Fibroblast of mammary gland (primary cell): ENCODE results near the gene PLCG2.

ENCODE experiments used
- DNase-seq: peaks from one replicate; pipeline ENCODE4 v3.0.0-alpha.2; 2010; ENCODE audit warnings: low read depth
- H3K4me3 ChIP-seq: 2 replicates; pipeline ENCODE4 v1.5.1; 2011; ENCODE audit warnings: low read depth, mild to moderate bottlenecking, low read length, moderate library complexity; ENCODE audit not compliant: control insufficient read depth
- CTCF ChIP-seq: conservative IDR thresholded peaks from 2 replicates; pipeline ENCODE4 v1.5.1; 2011; ENCODE audit warnings: low read depth, low read length, inconsistent platforms; ENCODE audit not compliant: control insufficient read depth, insufficient read depth

Gene PLCG2

GRCh38 chr16:81778861-81779535, at the start of gene PLCG2:
TSS of gene PLCG2 (plus strand) at chr16:81779291. CDS start at chr16:81785990, 6,699 bp downstream.
- H3K4me3 ChIP-seq = peak within 1 kb of the TSS; percentile 12
- TF ChIP-seq CTCF = no peak
- DNase-seq = peak; percentile 5

- no peak overlapping the region for H3K4me3 ChIP-seq
- TF ChIP-seq CTCF = no peak
- DNase-seq = no peak
Measured at GRCh38 chr16:81729451-81729850, 49.6 kb upstream of the PLCG2 start.

- peak; percentile 72 for DNase-seq
- peak overlapping the region; percentile 37 for H3K4me3 ChIP-seq
- TF ChIP-seq CTCF = peak; percentile 41
Measured at GRCh38 chr16:81730090-81731051, 48.7 kb upstream of the PLCG2 start.

- TF ChIP-seq CTCF = no peak
- no peak for DNase-seq
- no peak overlapping the region for H3K4me3 ChIP-seq
Measured at GRCh38 chr16:81731649-81732048, 47.4 kb upstream of the PLCG2 start.

GRCh38 chr16:81732699-81733098, 46.4 kb upstream of the PLCG2 start:
- DNase-seq = no peak
- TF ChIP-seq CTCF = no peak
- H3K4me3 ChIP-seq = no peak overlapping the region

GRCh38 chr16:81733295-81733694, 45.8 kb upstream of the PLCG2 start:
- TF ChIP-seq CTCF = no peak
- DNase-seq = no peak
- H3K4me3 ChIP-seq = no peak overlapping the region
